Measurements from ENCODE around the gene CLSTN2.
A peak's percentile ranks its signal among the peaks of the same experiment; 100 is the strongest.

Gene CLSTN2

DNA sequence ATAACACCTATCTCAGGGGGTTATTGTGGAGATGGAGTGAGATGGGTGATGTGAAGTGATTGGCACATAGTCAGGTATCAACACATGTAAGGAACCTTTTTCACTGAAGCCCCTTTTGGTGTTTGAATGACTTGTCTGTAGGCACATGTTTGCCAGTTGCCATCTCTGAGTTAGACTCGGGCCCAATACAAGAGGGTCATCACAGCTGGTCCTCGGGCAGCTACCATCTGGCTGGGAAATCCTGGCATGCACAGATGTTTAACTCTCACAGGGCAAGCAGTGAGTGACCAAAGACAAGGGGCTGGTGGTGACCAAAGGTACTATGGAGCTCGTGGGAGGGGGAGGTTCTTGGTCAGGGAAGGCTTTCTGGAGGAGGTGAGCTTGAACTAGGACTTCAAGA lies 118.8 kb downstream of the CLSTN2 start:
- DNase-seq = no peak

DNA sequence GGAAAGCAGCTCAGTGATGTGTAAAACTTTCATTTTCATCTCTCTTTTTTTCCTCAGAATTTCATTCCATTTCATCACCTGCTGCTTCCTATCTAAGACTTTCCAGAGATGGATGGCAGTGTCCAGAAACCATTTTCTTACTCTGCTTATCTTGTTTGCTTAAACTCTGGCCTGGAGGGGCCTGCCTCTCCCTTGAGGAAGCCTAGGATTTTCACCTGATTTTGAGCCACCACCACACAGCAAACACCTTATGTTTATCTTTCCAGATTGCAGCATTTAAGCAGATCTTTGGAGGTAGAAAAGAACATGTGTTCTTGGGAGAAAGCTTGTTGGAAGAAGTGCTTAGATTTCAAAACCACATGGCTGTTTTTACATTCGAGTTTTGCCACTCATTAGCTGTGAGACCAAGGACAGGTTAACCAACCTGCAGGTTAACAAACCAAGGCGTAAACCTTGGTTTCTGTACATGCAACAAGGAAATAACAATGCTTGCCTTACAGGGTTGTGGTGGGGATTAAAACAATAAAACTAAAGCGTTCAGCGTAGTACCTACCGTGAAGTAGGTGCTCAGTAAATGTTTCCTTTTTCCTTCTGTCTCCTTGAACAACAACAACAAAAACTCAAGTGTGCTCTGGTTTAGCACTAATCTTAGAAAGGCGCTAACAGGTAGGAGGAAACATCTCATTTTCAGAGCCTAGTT lies 120.3 kb downstream of the CLSTN2 start:
- no peak for DNase-seq

DNA sequence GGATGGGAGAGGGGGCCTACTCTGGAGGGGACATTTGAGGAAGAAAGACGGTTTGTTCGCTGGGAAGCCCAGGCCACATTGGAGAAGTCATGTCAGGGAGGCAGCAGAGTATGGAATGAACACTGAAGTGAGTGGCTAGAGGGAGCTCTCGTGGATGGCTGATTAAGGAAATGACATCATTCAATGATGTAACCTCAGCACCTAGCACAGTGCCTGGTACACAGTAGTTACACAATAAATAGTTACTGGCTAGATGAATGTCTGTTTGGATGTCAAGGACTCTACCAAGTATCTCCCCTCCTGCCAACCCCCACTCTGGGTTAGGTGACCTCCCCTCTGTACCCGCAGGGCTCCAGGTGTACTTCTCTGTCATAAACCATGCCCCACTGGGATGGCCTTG lies 121.1 kb downstream of the CLSTN2 start:
- no peak for DNase-seq

DNA sequence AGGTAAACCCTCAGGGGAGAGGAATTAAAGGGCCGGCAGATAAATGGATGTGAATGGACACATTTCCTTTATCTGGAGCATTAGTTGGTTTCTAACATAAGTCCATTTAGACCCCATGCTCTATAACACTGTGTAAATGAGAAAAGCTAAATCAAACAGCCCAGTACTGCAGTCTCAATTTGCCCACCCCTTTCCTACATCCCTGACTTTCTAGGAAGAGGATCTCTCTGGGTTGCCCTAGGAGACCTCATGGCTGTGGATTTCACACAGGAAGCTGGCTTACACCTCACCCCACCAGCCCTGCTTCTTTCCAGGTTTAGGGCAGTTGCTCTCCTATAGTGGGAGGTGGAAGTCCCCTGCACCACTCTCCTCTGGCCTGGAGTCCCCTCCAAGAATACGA lies 126.2 kb downstream of the CLSTN2 start:
- no peak for DNase-seq

DNA sequence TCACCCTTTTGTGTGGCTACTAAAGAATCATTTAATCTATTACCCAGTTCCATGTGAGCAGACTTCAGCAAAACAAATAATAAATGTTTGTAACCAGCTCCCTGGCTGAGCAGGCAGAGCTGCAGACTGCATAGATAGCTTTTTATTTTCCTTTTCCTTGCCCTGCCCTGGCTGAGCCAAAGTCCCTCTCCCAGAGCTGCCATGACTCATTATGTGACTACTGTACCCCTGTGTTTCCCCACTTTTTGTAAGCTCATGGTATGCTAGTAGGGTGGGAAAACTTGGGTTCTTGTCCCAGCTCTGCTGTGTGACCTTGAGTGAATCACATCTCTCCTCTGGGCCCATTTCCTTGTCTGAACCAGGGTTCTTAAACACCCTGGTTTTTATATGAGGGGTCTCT lies 127.5 kb downstream of the CLSTN2 start:
- DNase-seq = no peak

DNA sequence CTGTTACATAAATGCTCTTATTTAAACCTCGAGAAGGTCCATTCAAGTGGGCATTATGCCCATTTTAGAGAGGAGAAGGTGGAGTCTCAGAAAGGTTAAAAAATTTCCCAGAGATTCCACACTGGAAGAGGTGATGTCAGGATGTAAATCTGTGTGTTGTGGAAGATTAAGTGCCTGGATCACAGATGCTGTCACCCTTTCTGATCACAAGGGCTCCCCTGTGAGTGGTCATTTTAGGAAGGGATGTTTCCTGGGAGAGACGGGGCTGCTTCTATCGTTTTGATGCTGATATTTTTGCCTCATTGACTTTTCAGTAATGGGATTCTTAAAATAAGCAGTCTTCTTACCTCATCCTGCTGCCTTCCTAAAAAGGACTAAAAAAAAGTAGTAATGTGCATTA lies 132.5 kb downstream of the CLSTN2 start:
- no peak for DNase-seq

DNA sequence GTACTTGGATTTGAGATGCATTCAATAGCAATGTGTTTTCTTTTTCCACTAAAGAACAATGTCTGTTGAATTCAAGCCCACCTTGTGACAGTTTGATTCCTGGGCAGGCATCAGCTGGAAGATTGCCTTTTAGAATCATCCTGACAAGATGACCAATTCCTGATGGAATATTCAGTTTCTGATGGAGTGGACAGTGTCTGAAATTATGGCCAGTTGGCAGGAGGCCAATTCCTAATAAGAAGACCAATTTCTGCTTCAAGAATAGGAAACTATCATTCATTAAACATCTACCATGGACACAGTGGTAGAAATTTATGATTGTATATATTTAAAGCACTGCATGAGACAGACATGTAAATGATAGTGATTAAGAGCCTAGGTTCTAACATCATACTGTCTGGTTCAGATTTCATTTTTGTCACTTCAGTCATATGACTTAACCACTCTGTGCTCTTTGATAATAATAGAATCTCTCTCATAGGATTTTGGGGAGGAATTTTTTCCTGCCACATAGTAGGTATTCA lies 133.6 kb downstream of the CLSTN2 start:
- DNase-seq = no peak

DNA sequence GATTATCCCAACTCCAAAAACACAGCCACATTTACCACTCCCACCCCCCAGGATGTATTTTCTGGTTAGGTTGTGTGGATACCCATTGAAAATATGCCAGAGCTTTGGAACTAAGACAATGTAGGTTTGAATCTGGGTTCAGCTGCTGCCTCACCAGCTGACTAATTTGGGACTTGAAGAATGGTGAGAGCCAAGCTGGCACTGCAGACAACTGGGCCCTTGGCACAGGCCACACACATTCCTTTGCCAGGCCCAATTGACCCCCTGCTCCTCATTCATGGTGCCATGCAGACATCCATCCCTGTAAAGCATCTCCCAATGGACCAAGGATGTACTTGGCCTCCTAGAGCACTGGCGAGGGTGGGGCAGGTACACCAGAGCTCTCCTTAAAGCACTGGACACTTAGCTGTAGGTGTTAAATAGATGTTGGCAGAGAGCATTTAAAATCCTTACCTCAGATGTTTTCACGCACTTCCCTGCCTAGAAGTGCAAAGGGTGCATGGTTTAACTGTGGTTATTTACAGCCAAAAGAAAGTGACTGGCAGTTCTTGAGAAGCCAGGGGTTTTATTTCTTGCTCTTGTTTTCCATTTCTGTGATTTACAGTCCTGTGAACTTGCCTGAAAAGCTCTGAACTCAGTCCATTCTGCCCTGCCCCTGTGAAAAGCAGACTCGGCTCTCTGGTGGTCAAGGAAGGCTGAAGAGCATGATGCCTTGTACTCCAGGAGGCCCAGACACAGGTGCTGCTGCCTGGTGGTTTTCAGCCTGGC lies 138.5 kb downstream of the CLSTN2 start:
- DNase-seq = no peak

DNA sequence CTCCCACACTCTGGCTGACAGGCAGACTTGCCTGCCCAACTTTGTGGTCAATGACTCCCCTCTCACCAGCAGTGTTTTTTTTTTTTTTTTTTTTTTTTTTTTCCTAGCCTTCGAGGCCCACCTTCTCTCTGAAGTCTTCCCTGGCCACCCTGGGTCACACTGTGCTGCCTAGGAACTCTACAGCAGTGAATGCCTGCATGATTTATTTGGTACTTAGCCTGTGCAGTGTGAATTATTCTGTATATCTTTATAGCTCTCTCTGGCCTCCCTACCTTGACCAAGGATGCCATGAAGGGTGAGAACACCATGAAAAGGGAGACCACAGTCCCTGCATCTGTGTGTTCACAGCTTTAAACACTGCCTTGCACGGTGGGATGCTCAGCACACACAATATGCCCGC lies 141.6 kb downstream of the CLSTN2 start:
- DNase-seq = no peak

DNA sequence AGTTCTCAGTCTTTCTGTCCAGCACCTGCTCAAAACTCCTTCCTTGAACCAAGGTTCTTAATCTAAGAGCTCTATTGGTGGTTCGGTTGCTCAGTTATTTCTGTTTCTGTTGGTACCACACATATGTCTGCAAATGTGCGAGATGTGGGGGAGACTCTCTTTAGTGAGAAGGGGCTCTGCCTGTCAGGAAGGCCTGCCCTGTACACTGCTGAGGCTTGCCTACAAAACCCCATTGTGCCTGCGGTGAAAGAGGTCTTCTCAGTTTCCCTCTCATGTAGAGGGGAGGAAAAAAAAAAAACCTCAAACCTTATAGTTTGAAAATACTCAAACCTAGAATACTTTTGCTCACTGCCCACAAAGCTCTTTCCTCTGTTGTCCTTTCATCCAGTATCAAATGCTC lies 142.4 kb downstream of the CLSTN2 start:
- DNase-seq = no peak

DNA sequence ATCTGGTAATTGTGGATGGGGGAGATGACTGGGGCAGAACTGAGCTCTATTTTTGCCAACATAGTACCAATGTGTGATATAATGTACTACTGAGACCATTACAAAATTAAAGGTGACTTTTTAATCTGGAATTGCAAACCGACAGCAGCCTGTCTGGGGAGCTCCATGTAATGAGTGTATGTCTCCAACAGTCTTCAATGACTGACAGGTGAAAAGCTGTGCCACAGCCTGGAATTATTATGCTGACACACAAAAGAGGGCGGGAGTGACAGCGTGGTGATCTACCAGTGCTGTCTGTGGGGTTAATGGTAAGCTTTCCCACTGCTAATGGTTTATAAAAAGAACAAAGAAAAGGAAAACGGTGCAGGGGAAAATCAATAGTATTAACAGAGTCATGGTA lies 143.4 kb downstream of the CLSTN2 start:
- no peak for DNase-seq

DNA sequence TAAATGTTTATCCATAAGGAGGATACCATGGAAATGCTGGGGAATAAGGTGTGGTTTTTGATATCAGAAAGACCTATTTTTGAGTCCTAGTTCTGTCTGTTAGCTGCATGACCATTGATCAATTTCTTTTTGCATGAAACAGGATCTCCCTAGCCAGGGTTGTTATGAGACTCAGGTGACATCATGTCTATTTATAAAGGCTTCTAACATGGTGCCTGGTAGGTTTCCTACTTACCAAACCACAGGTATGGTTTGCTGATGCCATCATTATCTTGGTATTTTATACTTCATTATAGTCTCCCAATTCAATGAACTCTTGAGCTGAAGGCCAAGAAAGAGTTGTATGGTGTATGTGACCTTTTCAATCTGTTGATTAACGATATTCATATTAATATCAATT lies 144.0 kb downstream of the CLSTN2 start:
- DNase-seq = no peak

DNA sequence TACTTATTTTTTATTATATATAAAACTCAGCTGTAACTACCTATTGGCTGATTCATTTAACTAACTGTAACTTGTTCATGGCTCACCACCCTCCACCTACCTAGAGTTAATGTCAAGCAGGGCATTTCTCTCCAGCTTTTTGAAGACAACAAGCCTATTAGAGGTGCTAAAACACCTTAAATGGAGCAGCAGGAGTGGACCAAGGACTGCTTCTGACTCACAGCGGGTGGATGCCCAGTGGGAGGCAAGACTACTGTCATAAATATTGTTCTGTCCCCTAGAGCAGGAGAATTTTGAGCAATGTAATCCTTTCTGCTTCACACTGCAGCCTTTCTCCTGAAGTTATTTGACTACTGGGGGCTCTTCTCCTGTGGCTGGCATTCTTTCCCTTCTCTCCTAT lies 146.9 kb downstream of the CLSTN2 start:
- DNase-seq = no peak

DNA sequence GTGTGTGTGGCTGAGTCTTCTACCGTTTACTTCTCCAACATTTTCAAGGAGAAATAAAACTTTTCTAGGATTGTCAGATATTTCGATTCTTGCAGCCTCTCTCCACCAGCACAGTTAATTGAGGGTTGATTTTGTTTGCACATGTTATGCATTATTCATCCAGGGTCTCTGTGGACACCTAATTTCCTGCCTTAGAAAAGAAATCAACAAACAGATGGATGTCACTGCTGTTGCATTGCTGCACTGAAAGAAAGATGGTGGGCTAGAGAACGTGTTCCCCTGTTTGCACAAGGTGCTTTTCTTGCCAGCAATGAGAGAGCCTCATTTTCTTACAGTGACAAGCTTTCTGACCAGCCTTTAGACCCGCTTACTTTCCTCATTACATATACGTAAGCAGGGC lies 150.0 kb downstream of the CLSTN2 start:
- DNase-seq = no peak

DNA sequence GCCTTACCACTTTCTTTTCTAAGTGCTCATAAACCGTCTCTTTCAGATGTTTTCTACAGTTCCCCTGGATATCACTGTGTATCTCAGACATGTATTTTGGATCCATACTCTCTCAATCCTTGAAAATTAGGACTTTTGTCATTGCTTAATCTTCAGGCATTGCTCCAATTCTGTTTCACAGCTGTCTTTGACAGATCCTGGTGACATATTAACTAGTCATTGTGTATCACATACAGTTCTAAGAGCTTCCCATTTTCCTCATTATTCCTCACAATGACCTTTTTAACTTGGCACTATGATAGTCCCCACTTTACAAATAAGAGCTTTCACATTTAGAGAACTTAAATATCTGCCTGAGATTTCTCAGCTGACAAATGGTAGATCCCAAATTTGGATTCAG lies 151.7 kb downstream of the CLSTN2 start:
- DNase-seq = no peak

DNA sequence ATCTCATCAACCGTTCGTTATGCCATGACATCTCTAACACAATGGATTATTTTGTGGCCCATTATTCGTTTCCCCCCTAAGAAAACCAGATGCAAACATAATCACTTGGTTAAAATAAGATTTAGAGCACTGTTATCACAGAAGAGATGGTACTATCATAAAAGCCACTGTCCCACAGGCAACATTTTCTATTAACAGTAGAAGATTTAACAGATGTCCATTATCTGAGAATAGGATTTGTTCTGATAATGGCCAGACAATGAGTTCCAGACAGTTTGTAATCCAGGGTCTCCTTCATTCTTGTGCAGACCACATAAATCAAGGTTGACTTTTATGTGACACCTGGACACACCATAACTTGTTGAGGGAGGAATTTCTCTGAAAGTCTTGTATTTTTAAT lies 153.1 kb downstream of the CLSTN2 start:
- no peak for DNase-seq

DNA sequence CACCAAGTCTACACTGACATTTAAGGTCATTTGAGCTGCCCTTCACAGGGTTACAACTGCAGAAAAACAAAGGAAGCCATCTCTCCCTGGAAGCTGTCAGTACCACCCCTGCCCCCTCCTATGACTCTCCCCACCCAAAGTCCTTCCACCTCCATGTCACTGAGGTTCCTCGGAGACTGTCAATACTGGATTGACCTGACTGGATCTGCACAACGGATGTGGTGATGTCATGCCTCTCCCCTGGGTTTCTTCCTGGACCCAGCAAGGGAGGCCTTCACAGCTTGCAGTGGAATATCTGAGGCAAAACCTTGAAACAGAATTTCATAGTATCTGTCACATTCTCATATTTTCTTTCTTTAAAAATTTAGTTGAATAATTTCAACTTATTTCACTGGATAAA lies 153.5 kb downstream of the CLSTN2 start:
- no peak for DNase-seq

DNA sequence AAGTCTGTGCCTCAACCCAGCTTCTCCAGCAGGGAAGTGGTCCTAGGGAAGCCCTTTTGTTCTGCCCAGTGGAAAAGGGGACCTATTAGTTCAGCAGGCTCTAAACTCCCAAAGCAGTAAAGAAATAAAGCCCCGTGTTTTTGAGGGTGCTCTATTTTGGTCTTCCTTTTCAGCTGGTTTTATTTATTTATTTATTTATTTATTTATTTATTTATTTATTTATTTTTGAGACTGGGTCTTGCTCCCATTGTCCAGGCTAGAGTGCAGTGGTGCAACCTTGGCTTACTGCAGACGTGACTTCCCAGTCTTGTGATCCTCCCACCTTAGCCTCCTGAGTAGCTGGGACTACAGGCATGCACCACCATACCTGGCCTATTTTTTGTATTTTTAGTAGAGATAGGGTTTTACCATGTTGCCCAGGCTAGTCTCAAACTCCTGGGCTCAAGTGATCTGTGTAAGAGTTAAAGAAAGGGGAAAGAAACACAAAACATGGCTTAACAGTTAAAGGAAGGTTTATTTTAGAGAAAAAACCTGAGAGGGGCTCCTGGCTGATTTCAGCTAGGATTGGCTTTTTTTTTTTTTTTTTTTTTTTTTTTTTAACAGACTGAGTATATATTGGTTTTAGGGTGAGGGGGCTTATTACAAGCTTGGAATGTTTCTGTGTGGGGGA lies 154.6 kb downstream of the CLSTN2 start:
- no peak for DNase-seq

DNA sequence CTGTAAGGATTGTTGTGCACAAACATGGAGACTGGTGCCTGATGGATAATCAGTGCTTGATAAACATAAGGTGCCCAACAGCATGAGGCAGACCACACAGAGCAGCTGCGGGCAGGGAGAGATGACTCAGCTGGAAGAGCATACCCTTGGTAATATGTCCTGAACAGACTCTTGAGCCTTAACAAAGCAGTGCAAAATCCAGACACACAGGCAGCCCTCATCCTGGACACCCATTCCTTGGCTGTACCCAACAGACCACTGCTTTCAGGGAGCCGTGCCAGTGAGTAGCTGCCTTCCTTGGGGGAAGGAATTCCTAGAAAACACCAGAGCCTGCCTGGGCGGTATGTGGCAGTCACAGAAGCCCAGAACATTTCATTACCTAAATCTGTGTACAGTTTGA lies 156.2 kb downstream of the CLSTN2 start:
- DNase-seq = no peak

DNA sequence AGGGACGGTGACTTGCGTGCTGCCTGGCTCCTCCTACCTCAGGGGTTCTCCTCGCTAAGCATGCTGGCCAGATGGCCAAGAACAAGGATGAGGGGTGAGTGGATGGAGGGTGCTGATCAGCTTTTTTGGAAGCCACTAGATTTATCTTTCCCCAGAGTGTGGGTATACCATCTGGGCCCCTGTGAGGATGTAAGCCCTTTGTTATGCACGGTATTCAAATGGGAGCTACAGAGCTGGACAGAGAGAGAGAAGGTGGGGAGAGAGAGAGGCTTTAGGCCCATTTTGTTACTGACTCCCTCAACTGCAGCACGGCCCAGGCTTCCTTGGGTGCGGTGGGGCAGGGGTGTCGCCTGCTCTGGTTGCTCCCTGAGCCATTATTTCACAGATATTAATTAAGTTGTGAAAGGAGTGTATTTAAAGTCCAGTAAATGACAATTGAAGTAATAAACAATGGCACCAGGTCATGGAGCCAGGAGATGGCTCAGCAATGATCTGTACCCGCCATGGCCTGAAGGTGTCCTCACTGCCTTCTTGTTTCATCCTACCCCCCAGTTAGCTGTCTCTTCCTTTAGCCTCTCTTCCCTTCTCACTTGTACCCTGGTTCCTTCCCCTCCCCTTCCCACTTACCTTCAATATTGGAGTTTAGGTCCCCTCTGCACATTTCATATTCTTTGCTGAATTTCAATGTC lies 158.0 kb downstream of the CLSTN2 start:
- DNase-seq = no peak

DNA sequence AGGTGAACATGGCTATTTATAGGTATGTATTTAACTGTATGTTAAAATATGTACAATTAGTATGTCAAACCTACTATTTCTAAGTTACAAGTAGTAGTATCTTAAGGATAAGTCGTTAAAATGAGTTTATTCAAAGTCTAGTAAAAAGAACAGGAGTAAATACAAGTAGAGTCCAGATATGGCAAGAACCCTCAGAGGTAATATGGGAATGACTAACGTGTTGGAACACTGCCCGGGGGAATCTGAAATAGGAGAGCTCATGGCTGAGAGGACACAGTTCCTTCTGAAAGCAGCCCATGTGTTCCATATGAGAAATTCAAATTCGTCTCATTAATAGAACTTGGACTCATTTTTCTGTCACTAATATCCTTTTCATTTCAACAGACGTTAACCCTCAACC lies 158.8 kb downstream of the CLSTN2 start:
- DNase-seq = peak; percentile 25

DNA sequence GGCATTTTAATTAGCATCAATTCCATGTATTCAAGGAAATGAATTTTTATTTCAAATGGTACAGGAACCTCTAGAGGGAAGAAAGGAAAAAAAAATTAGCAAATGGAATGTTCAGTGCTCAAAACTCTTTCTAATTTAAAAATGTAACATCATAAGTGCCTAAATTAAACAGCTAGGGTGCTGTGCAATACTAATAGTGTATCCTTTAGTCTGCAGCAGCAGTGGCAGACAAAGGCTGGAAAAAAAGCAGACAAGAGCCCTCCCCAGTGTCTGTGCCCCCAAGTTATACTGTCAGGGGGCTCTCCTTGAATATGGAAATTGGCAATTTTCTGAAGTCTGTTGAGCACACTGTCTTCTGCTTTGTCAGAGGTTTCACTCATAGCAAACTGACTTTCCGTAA lies 159.5 kb downstream of the CLSTN2 start:
- no peak for DNase-seq

DNA sequence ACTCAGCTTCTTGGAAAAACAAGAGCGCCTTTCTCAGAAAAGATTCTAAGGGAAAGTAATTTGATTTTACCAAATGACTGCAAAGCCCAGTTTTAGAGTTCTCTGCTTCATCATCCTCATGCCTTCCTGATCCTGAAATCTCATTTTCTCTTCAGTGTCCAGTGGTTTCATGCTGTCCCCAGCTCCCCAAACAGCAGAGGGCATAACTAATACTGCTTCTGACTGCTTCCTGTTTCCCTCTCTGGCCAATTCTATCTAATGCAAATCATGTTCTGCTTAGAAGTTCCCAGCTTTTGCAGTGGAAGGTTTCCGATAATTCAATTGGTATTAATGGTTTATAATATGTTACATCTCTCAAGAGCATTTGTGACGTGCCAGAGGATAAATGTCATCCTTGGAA lies 161.1 kb downstream of the CLSTN2 start:
- no peak for DNase-seq

Measured in GOT3 (cell line).